HG02798 (cell line): ENCODE data around the gene IGF1R.

Experiments
- ATAC-seq: cut with Tn5 transposase; IDR thresholded peaks from one replicate; pipeline ENCODE4 v1.9.1; 2021; ENCODE audit warnings: mild to moderate bottlenecking; ENCODE audit not compliant: unreplicated experiment, poor library complexity

IGF1R gene

GRCh38 chr15:98896002-98896721 is 247.8 kb downstream of the IGF1R start:
- no peak for ATAC-seq

DNA sequence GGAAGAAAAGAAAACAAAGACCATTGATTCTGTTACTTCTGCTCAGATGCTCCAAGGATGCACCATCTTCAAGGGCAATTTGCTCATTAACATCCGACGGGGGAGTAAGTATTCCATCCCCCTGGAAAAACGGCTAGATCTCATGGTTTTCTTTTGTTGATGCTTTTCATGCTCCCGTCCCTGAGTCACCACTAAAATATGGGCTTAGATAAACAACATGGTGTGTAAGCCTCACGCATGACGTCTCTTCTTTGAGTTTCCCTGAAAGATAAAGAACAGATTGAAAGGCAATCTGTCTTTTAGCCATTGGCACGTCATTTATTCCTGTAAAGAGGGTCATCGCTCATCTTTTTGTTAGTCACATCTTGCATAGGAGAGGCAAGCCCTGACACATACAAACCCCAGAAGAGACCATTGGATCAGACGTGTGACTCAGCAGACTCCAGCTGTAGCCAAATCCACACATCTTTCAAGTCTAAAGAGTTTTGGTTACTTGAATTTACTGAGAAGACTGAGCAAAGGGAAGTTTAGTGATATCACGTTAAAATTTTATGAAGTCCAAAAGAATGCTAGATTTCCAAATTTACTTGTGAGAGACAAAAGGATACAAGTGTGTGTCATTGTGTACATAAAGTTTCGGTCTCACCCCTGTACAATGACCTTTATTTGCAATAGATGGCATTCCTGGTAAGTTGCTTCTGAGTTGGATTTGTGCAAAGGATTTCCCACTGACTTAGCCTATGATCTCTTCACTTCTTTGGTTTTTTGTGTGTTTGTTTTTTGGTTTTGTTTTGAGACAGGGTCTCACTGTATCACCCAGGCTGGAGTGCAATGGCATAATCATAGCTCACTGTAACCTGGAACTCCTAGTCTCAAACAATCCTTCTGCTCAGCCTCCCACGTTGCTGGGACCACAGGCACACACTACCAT is 248.7 kb downstream of the IGF1R start:
- no peak for ATAC-seq

GRCh38 chr15:98898122-98898521 is 249.8 kb downstream of the IGF1R start:
- no peak for ATAC-seq

GRCh38 chr15:98899272-98900021 is 251.1 kb downstream of the IGF1R start:
- no peak for ATAC-seq

- no peak for ATAC-seq
These were observed 252.0 kb downstream of the IGF1R start for GRCh38 chr15:98900356-98900755.

GRCh38 chr15:98901434-98902072 is 253.2 kb downstream of the IGF1R start:
- ATAC-seq: no peak

- no peak for ATAC-seq
These were observed 254.6 kb downstream of the IGF1R start for GRCh38 chr15:98902931-98903330.

DNA sequence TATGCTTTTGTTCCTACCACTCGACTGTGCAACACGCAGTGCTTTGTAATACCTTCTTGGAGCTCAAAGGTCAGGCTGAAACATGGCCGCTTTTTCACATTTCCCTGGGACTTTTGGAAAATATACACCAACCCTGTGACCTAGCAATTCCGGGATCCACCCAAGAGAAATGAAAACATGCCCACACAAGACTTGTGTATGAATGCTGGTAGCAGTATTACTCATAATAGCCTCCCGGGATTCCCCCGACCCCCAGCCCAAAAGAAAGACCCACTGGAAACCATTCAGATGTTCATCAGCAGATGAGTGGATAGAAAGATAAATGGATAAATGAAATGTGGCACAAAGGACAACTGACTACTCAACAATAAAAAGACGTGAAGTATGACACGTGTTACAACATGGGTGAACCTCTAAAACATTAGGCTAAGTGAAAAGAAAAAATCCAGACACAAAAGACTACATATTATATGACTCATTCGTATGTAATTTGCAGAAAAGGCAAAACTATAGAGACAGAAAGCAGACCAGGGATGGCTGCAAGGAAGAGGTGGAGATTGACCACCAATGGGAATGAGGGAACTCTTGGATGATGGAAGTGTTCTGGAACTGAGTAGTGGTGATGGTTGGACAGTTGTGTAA is 255.2 kb downstream of the IGF1R start:
- ATAC-seq: no peak

DNA sequence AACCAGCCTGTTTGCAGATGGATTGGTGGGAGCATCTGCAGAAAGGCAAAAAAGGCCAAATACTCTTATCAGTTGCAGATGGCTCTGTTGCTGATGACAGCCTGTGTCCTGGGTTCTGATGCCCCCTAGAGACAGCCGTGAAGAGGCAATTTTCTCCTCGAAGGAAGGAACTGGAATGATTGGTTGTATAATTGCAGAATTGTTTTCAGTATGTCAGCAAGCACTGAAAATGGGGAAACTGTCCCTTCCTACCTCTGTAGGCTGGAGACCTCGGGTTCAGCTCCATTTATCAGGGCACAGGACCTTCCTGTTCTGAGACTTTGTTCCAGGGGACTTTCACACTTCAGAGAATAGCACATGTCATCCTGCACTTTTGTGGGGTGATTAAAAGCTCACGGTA is 256.2 kb downstream of the IGF1R start:
- ATAC-seq: no peak

GRCh38 chr15:98905963-98906711 is 257.8 kb downstream of the IGF1R start:
- no peak for ATAC-seq

DNA sequence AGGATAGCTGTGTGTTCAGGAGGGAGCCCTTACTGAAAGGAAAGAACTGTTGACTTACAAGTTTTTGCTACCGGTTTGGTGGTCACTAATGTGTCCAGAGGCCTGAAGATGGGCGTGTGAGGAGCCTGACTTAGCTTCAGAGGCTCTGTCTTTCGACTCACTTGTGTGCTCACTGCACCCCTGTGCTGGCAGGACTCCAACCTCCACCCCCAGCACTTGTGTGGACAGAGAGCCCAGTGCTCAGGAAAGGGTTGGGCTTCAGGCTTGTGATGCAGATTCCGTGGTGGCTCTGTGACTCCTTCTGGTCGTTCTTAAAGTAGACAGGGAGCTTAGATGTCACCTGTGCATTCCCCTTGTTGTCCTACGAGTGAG is 258.4 kb downstream of the IGF1R start:
- ATAC-seq: no peak

DNA sequence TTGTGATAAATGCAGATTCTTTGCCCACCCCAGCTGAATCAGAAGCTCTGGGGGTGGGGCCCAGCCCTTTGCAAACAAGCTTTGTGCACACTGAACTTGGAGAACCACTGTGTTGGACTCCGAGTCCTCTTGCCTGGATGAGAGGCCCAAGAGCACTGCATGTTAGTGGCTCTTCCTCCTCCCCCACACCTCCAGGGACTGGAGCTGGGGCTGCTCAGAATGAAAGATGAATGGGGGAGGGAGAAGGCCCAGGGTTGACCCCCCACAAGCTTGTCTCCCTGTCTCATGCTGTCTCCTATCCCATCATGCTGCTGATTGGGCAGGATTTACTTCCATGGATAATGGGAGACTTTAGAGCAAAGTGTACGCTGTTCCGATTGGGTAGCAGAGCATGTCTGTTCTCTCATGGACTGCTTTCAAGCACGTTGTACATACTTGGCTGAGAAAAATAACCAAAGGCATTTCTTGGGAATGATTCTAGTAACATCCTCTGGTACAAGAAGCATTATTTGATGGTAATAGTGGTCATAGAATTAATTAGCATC is 259.7 kb downstream of the IGF1R start:
- no peak for ATAC-seq

DNA sequence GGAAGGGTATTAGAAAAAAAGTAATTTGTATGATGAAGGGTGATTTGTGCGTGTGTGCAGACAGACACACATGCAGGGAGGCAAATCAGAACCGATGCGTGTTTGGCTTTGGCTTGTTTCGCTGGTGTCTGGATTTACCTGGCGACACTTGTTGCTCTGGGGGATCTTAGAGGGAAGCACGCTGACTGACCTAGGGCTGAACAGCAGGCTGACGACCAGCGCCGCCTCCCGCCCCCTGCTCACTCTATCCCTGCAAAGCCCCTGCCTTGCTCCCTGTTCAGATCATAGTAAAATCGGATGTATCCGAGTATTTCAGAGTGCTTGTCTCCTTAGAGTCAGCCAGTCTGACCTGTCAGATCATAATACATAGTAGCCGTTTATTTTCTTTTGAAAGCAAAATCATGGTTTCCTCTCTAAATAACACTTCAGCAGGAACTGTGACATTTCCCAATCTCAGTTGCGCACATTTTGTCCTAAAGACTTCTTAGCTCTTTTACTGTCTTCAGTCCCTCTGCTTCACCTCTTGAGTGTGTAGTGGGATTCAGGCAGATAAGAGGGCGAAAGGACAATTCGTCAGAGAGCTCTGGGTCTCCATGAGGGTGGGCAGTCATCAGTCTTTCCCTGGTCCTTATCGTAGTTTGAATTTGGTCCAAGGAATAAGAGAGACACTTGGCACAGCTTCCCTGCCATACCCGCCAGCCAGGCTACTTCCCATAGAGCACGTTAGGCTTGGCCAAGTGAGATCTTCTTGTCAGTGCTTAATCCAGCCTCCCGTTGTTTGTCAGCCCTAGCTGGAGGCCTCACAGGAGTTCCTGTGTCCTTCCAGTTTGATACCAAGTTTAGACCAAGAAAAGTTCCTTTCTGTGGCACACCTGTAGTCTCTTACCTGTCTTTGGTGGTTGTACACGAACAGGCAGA is 261.9 kb downstream of the IGF1R start:
- no peak for ATAC-seq

- ATAC-seq: no peak
These were observed 266.3 kb downstream of the IGF1R start for GRCh38 chr15:98914626-98915025.

DNA sequence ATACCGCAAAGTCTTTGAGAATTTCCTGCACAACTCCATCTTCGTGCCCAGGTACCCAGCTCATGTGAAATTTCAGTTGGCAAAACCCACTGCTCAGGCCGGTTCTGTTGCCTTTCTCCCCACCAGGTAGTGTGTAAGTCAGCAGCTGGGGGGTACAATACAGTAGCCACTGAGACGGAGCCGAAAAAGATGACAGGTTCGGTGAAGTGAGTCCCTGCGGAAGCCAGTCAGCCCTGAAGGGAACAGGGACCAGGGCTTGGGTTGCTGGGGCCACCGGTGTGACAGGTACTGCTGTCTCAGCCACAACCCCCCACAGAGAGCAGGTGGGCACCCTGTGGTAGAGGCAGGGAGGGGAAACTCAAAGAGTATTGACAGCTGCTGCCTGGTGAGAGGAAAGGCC is 268.5 kb downstream of the IGF1R start:
- ATAC-seq: no peak

DNA sequence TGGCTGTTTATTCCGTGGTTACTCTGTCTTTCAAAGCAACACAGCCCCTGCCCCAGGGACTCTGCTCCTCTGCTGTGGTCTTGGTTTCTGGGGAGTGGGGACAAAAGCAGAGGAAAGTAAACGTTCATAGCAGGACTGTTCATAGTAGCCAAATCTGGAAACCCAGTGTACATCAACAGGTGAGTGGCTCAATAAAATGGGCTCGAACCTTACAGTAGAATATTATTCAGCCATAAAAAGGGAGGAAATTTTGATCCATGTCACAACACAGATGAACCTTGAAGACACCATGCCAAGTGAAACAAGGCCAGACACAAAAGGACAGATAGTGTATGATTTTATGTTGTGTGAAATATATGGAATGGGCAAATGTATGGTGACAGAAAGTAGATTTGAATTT is 269.1 kb downstream of the IGF1R start:
- ATAC-seq: no peak

- no peak for ATAC-seq
These were observed 271.9 kb downstream of the IGF1R start for GRCh38 chr15:98920091-98920880.
